Measurements from ENCODE around the gene PTPRE.

DNA sequence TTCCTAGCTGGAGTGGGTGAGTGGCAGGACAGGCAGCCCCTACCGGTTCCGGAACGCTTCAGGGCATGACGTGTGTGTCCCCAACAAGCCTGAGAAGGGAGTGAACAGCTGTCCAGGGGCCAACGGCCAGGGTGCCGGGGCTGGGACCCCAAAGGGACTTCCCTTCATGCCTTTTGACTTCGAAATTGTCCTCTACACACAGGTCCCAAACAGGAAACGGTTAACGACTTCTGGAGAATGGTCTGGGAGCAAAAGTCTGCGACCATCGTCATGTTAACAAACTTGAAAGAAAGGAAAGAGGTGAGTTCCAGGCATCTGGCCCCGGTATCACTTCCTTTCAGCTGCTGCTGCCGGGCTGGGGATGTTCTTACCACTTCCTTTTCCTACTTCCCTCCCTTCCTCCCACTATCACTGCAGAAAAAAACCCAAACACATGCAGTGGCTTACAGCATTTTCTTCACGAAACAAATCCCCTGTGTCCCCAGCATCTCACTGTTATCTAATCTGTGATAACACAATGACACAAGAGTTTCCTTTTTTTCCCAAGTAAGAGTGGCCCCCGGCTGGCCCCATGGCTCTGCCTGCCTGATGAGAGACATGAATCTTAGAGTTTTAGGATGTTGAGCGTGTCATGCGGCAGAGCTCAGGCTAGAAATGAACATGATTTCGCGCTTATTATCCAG is 156.1 kb downstream of the PTPRE start:
- TF ChIP-seq, protein P1, sequence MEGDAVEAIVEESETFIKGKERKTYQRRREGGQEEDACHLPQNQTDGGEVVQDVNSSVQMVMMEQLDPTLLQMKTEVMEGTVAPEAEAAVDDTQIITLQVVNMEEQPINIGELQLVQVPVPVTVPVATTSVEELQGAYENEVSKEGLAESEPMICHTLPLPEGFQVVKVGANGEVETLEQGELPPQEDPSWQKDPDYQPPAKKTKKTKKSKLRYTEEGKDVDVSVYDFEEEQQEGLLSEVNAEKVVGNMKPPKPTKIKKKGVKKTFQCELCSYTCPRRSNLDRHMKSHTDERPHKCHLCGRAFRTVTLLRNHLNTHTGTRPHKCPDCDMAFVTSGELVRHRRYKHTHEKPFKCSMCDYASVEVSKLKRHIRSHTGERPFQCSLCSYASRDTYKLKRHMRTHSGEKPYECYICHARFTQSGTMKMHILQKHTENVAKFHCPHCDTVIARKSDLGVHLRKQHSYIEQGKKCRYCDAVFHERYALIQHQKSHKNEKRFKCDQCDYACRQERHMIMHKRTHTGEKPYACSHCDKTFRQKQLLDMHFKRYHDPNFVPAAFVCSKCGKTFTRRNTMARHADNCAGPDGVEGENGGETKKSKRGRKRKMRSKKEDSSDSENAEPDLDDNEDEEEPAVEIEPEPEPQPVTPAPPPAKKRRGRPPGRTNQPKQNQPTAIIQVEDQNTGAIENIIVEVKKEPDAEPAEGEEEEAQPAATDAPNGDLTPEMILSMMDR (conservative IDR thresholded peaks at IDR 0.05): no peak
- no peak for TF ChIP-seq EZH2 (IDR thresholded peaks at IDR 0.05; ENCODE audit: low read depth)
